K562 (cell line): ENCODE data around the gene SGMS1. TPM values are rescaled to one million over a fixed set of nuclear protein-coding genes. Genes with fewer than 3 reads are reported as not detected.
A peak's percentile ranks its signal among the peaks of the same experiment; 100 is the strongest.

ENCODE experiments used
- BRF2 ChIP-seq: IDR thresholded peaks from 3 replicates; pipeline ENCODE4 v1.6.1; 2011; ENCODE audit warnings: borderline replicate concordance, mild to moderate bottlenecking; ENCODE audit not compliant: insufficient read length, insufficient read depth
- ETS1 ChIP-seq: conservative IDR thresholded peaks from 2 replicates; pipeline ENCODE4 v1.6.1; 2011; ENCODE audit warnings: low read depth, mild to moderate bottlenecking, low read length; ENCODE audit not compliant: control insufficient read depth
- ETV5 ChIP-seq: sonication (generic); formaldehyde crosslinking; IDR thresholded peaks from 2 replicates; pipeline ENCODE4 v1.4.0; 2020; ENCODE audit warnings: low read depth, mild to moderate bottlenecking, missing genetic modification reagents
- FOS ChIP-seq: IDR thresholded peaks from 3 replicates; pipeline ENCODE4 v1.6.1; 2011; ENCODE audit not compliant: insufficient read length; ENCODE audit errors: extremely low read depth
- FOXK2 ChIP-seq, 2 experiments: fragments of 450-650 bp; IDR thresholded peaks in 1 of 2; conservative IDR thresholded peaks in 1 of 2; 2 replicates each; pipeline ENCODE4 v1.6.1; 2016; ENCODE audit warnings: low read depth in 2 of 2, mild to moderate bottlenecking in 1 of 2
- HCFC1 ChIP-seq: IDR thresholded peaks from 2 replicates; pipeline ENCODE4 v1.6.1; 2012; ENCODE audit warnings: low read depth, low read length, improper control_type of control experiment
- JUN ChIP-seq, 2 experiments: sonication (generic) in 1 of 2; formaldehyde crosslinking in 1 of 2; IDR thresholded peaks; 2 replicates each; pipeline versions ENCODE4 v1.6.1 to v1.8.0; 2012 to 2022; ENCODE audit warnings: borderline replicate concordance in 2 of 2, mild to moderate bottlenecking in 2 of 2, improper control_type of control experiment in 1 of 2, low read depth in 1 of 2, low read length in 1 of 2, missing genetic modification reagents in 1 of 2
- KDM1A ChIP-seq, 2 experiments: fragments of 450-650 bp; IDR thresholded peaks; 2 replicates each; pipeline ENCODE4 v1.6.1; 2016; ENCODE audit warnings: mild to moderate bottlenecking in 2 of 2
- KDM5B ChIP-seq: fragments of 200-600 bp; sonication (generic); IDR thresholded peaks from 2 replicates; pipeline ENCODE4 v1.6.1; 2012; ENCODE audit warnings: low read depth, mild to moderate bottlenecking, moderate library complexity, low read length, control low read depth, inconsistent platforms; ENCODE audit not compliant: insufficient replicate concordance
- KHSRP ChIP-seq: fragments of 450-650 bp; IDR thresholded peaks from 2 replicates; pipeline ENCODE4 v1.6.1; 2017
- MAZ ChIP-seq, 2 experiments: fragments of 450-650 bp in 1 of 2; sonication (generic) in 1 of 2; formaldehyde crosslinking; IDR thresholded peaks in 1 of 2; conservative IDR thresholded peaks in 1 of 2; 2 replicates each; pipeline versions ENCODE4 v1.4.0 to v1.5.0; 2020; ENCODE audit warnings: mild to moderate bottlenecking in 1 of 2, missing genetic modification reagents in 1 of 2
- MEIS2 ChIP-seq: fragments of 450-650 bp; IDR thresholded peaks from 2 replicates; pipeline ENCODE4 v1.6.1; 2014; ENCODE audit warnings: mild to moderate bottlenecking; ENCODE audit not compliant: partially characterized antibody
- NBN ChIP-seq: fragments of 450-650 bp; IDR thresholded peaks from 2 replicates; pipeline ENCODE4 v1.6.1; 2016; ENCODE audit warnings: low read depth, mild to moderate bottlenecking
- PHB2 ChIP-seq: fragments of 450-650 bp; IDR thresholded peaks from 2 replicates; pipeline ENCODE4 v1.6.1; 2017; ENCODE audit warnings: low read depth
- RBM14 ChIP-seq: fragments of 200-400 bp; formaldehyde crosslinking; IDR thresholded peaks from 2 replicates; pipeline ENCODE4 v1.6.1; 2018; ENCODE audit warnings: low read depth, mild to moderate bottlenecking, low read length, moderate library complexity, borderline replicate concordance; ENCODE audit not compliant: insufficient read depth
- SMARCC2 ChIP-seq: fragments of 450-650 bp; IDR thresholded peaks from 2 replicates; pipeline ENCODE4 v1.6.1; 2017; ENCODE audit warnings: antibody characterized with exemption, moderate library complexity, mild to moderate bottlenecking, low read depth
- SP1 ChIP-seq: sonication (generic); formaldehyde crosslinking; IDR thresholded peaks from 2 replicates; pipeline ENCODE4 v1.8.1; 2022; ENCODE audit warnings: mild to moderate bottlenecking, missing genetic modification reagents
- TEAD2 ChIP-seq: fragments of 450-650 bp; IDR thresholded peaks from 2 replicates; pipeline ENCODE4 v1.6.1; 2016; ENCODE audit warnings: missing genetic modification characterization, control low read depth, missing compliant biosample characterization
- YBX1 ChIP-seq: fragments of 450-650 bp; IDR thresholded peaks from 2 replicates; pipeline ENCODE4 v1.7.1; 2016; ENCODE audit warnings: mild to moderate bottlenecking
- ZC3H4 ChIP-seq: sonication (generic); formaldehyde crosslinking; IDR thresholded peaks from 2 replicates; pipeline ENCODE4 v1.9.0; 2021; ENCODE audit warnings: missing genetic modification reagents, borderline replicate concordance
- ZFPM2 ChIP-seq: fragments of 250-450 bp; sonication (Bioruptor Pico); IDR thresholded peaks from 2 replicates; pipeline ENCODE4 v1.5.1; 2022; ENCODE audit warnings: mild to moderate bottlenecking
- ZNF12 ChIP-seq: sonication (generic); formaldehyde crosslinking; IDR thresholded peaks from 2 replicates; pipeline ENCODE4 v1.4.0; 2020; ENCODE audit warnings: mild to moderate bottlenecking, missing genetic modification reagents
- ZNF24 ChIP-seq: fragments of 450-650 bp; IDR thresholded peaks from 2 replicates; pipeline ENCODE4 v1.6.1; 2016
- polyA plus RNA-seq, 8 experiments: library from polyadenylated mRNA; depleted of rRNA in 4 of 8; stranded (reverse) in 5 of 8; unstranded in 3 of 8; fragments of >200 nt; fragmentation: Nextera tagmentation in 2 of 8; fragmentation: Illumina TruSeq in 1 of 8; extraction: Ambion mirVana in 2 of 8; extraction: Trizol in 1 of 8; gene quantifications; 2 replicates each; pipeline versions ENCODE4 v1.2.1 to v1.2.3, GENCODE V29; 2011 to 2014; ENCODE audit warnings: inconsistent platforms in 1 of 8, missing spikeins in 1 of 8
- total RNA-seq, 7 experiments: library from RNA; depleted of rRNA in 6 of 7; stranded (reverse); fragments of >200 nt in 6 of 7; fragmentation: Illumina TruSeq in 2 of 7; extraction: Trizol in 2 of 7; gene quantifications; 2 replicates each; pipeline versions ENCODE4 v1.2.1 to v1.2.3, GENCODE V29; 2011 to 2021; ENCODE audit warnings: low replicate concordance in 1 of 7
- TF ChIP-seq, protein P1 (sequence below): fragments of 250-450 bp; sonication (Bioruptor Pico); IDR thresholded peaks from 2 replicates; pipeline ENCODE4 v1.4.0; 2020
- TF ChIP-seq, protein P2 (sequence below): fragments of 250-450 bp; sonication (Bioruptor Pico); IDR thresholded peaks from 2 replicates; pipeline ENCODE4 v1.8.0; 2021; ENCODE audit warnings: moderate library complexity, mild to moderate bottlenecking, inconsistent platforms

Gene SGMS1
- total and polyA plus RNA-seq, 9 of the 15 experiments (the other 6 are each of a cell fraction or from before 2014, with no cell fraction given), result 22.6 to 232 (median 82.2) TPM

DNA sequence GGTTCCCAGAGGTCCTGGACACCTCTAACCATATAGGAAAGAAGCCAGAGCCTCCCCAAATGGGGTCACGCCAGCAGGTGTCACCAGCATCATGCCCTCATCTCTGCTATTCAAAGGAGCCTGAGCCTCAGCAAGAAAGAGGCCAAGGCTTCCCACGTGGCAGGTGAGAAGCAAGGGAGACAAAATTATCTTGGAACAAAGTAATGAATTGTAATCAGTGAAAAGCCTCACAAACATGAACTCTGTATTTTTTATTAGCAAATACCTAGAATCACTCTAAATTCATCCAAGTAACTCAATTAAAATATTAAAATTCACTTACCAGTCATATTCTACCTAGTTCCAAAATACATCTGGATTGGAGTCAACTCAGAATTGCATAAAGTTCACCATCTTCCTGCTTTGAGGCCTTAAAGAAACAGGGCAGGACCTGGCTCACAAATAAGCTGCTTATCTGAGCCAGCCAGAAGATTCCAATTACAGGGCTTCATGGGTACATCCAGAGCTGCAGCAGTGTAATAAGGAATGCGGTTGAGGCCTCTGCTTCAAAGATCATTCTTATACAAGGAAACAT, 68.7 kb downstream of the SGMS1 start (continued):
- TF ChIP-seq BRF2, result no peak
- TF ChIP-seq NBN, result no peak
- no peak for TF ChIP-seq PHB2
- no peak for TF ChIP-seq ETS1
- TF ChIP-seq TEAD2 (tag), result no peak
- TF ChIP-seq RBM14, result no peak
- no peak for TF ChIP-seq ZC3H4 (CRISPR knock-in tag)
- TF ChIP-seq, protein P1, sequence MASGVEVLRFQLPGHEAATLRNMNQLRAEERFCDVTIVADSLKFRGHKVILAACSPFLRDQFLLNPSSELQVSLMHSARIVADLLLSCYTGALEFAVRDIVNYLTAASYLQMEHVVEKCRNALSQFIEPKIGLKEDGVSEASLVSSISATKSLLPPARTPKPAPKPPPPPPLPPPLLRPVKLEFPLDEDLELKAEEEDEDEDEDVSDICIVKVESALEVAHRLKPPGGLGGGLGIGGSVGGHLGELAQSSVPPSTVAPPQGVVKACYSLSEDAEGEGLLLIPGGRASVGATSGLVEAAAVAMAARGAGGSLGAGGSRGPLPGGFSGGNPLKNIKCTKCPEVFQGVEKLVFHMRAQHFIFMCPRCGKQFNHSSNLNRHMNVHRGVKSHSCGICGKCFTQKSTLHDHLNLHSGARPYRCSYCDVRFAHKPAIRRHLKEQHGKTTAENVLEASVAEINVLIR, result no peak
- no peak for TF ChIP-seq HCFC1
- TF ChIP-seq KHSRP, result no peak
- TF ChIP-seq, protein P2, sequence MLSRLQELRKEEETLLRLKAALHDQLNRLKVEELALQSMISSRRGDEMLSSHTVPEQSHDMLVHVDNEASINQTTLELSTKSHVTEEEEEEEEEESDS (CRISPR knock-in tag), result no peak
- TF ChIP-seq ETV5 (CRISPR knock-in tag), result no peak
- no peak for TF ChIP-seq ZNF12
- no peak; a peak in 1 of 4 replicates for TF ChIP-seq MAZ (CRISPR knock-in tag; conservative IDR thresholded peaks at IDR 0.05 in 1 of 2, IDR thresholded peaks at IDR 0.05 in 1 of 2)
- no peak for TF ChIP-seq MEIS2
- TF ChIP-seq SP1, result no peak
- peak in 1 of 2 experiments; percentile 75 for TF ChIP-seq KDM1A (IDR thresholded peaks at IDR 0.05)
- TF ChIP-seq YBX1, result no peak
- peak; percentile 41 for TF ChIP-seq KDM5B
- no peak for TF ChIP-seq FOS
- no peak for TF ChIP-seq ZFPM2 (CRISPR knock-in tag)
- TF ChIP-seq ZNF24, result no peak
- no peak for TF ChIP-seq SMARCC2
- TF ChIP-seq JUN (IDR thresholded peaks at IDR 0.05; ENCODE audit: borderline replicate concordance, low read depth, low read length), result no peak
- 0 out of 2 replicates have a peak, but pooled peaks have one; percentile 16 for TF ChIP-seq JUN (CRISPR knock-in tag; IDR thresholded peaks at IDR 0.05; ENCODE audit: borderline replicate concordance)
- TF ChIP-seq FOXK2 (conservative IDR thresholded peaks at IDR 0.05 in 1 of 2, IDR thresholded peaks at IDR 0.05 in 1 of 2; ENCODE audit: low read depth in 2 of 2), result peak; percentile 40 to 63; a peak in 2 of 4 replicates
